Smooth muscle cell (in vitro differentiated cells): ENCODE measurements around the gene DKK3. TPM values are rescaled to one million over a fixed set of nuclear protein-coding genes. Genes with fewer than 3 reads are reported as not detected.

Experiments used
- DNase-seq: peaks from one replicate; lab custom pipeline; 2025; ENCODE audit not compliant: unreplicated experiment; lab: John Stamatoyannopoulos, UW
- H2AFZ ChIP-seq: fragments of 200-600 bp; sonication (generic); 2 replicates; pipeline ENCODE4 v1.6.0; 2016; ENCODE audit warnings: antibody characterized with exemption, low read depth, mild to moderate bottlenecking
- H3F3A ChIP-seq: fragments of 200-600 bp; sonication (generic); 2 replicates; pipeline ENCODE4 v1.6.0; 2017; ENCODE audit warnings: antibody characterized with exemption, low read depth
- H3K27ac ChIP-seq: fragments of 200-600 bp; sonication (generic); 2 replicates; pipeline ENCODE4 v1.5.1; 2016; ENCODE audit warnings: low read depth, mild to moderate bottlenecking
- H3K27me3 ChIP-seq: fragments of 200-600 bp; sonication (generic); 2 replicates; pipeline ENCODE4 v1.6.1; 2016; ENCODE audit warnings: low read depth, mild to moderate bottlenecking
- H3K36me3 ChIP-seq: fragments of 200-600 bp; sonication (generic); 2 replicates; pipeline ENCODE4 v1.5.1; 2016; ENCODE audit warnings: low read depth
- H3K4me1 ChIP-seq: fragments of 200-600 bp; sonication (generic); 2 replicates; pipeline ENCODE4 v1.5.1; 2016; ENCODE audit warnings: low read depth
- H3K4me2 ChIP-seq: fragments of 200-600 bp; sonication (generic); 2 replicates; pipeline ENCODE4 v1.6.0; 2016; ENCODE audit warnings: mild to moderate bottlenecking
- H3K4me3 ChIP-seq: fragments of 200-600 bp; sonication (generic); 2 replicates; pipeline ENCODE4 v1.5.1; 2016; ENCODE audit warnings: mild to moderate bottlenecking
- H3K79me2 ChIP-seq: fragments of 200-600 bp; sonication (generic); 2 replicates; pipeline ENCODE4 v1.6.0; 2016; ENCODE audit warnings: low read depth, mild to moderate bottlenecking
- H3K9ac ChIP-seq: fragments of 200-600 bp; sonication (generic); 2 replicates; pipeline ENCODE4 v1.6.0; 2016; ENCODE audit warnings: low read depth
- H3K9me3 ChIP-seq: fragments of 200-600 bp; sonication (generic); replicated peaks from 2 replicates; pipeline ENCODE4 v1.5.1; 2016; ENCODE audit warnings: low read depth
- H4K20me1 ChIP-seq: fragments of 200-600 bp; sonication (generic); 2 replicates; pipeline ENCODE4 v1.6.0; 2016; ENCODE audit warnings: low read depth
- CTCF ChIP-seq: fragments of 200-600 bp; sonication (generic); IDR thresholded peaks from 2 replicates; pipeline ENCODE4 v1.5.1; 2017; ENCODE audit warnings: borderline replicate concordance, mild to moderate bottlenecking, antibody characterized with exemption; ENCODE audit not compliant: insufficient read depth, poor library complexity, severe bottlenecking
- WGBS: methylation state at CpG from one replicate; pipeline ENCODE4 v1.1.7; 2016; ENCODE audit warnings: low lambda C conversion rate; 5-methylcytosine and 5-hydroxymethylcytosine counted together
- polyA plus RNA-seq: library from polyadenylated mRNA; unstranded; fragments of >200 nt; fragmentation: Nextera tagmentation; extraction: Ambion mirVana; gene quantifications from 2 replicates; pipeline ENCODE4 v1.2.1, GENCODE V29; 2016
- total RNA-seq: library from RNA; depleted of rRNA; stranded (reverse); fragments of >200 nt; gene quantifications from 2 replicates; pipeline ENCODE4 v1.2.3, GENCODE V29; 2014

The DKK3 gene
- total and polyA plus RNA-seq, 2 experiments from 2014 or later: 105 to 113 TPM

DNA sequence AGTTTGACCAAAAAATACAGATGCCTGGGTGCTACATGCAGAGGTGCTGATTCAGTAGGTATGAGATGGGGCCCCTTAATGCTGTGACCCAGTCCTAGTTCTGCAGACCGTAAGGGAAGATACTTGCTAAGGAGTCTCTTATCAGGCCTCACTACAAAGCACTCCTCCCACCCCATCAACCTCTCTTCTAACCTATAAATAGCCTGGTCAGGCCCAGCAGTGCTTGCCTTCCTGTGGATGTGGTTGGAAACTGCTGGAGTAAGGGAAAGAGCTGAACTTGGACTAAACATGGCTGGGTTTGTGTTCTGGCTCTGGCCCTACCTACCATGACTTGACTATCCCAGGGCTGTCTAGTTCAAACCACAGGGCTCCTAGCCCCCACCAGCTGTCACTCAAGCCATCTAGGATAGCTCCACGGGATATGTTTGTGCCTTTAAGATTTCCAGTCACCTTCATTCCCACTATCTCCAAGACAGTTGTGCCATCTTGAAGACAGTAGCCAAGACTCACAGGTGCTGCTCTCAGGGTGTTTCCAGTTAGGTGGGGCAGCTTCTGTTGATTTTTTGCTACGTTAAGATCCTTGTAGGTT lies 9.5 kb upstream of the DKK3 start:
- Histone ChIP-seq H3K27ac (no peak overlapping the region), H3K9ac (no peak overlapping the region), H3K4me2 (no peak overlapping the region), H3K9me3 (no peaks in the 10 kb centered on the region), H3K4me3 (no peak overlapping the region), H3K4me1 (peaks cover 7% of the 10 kb centered on the region), H2AFZ (no peak overlapping the region), H4K20me1 (no peaks in the 10 kb centered on the region), H3K36me3 (no peaks in the 10 kb centered on the region), H3K27me3 (no peaks in the 10 kb centered on the region), H3F3A (no peaks in the 10 kb centered on the region), H3K79me2 (no peaks in the 10 kb centered on the region)
- no peak for DNase-seq
- no peak for TF ChIP-seq CTCF
- 73% methylated on average over 3 of the region's 3 CpGs for WGBS

GRCh38 chr11:12017243-12017678 lies 8.8 kb upstream of the DKK3 start:
- WGBS: 88% methylated on average over 5 of the region's 5 CpGs

GRCh38 chr11:12016246-12016645 lies 7.8 kb upstream of the DKK3 start:
- Histone ChIP-seq H3K4me2 (no peak overlapping the region), H3K4me1 (peaks cover 7% of the 10 kb centered on the region), H3K36me3 (no peaks in the 10 kb centered on the region), H3K4me3 (no peak overlapping the region), H4K20me1 (no peaks in the 10 kb centered on the region), H3K27ac (no peak overlapping the region), H3K27me3 (no peaks in the 10 kb centered on the region), H3K79me2 (no peaks in the 10 kb centered on the region), H3K9ac (no peak overlapping the region), H3F3A (no peaks in the 10 kb centered on the region), H3K9me3 (no peaks in the 10 kb centered on the region), H2AFZ (no peak overlapping the region)
- no peak for TF ChIP-seq CTCF
- 90% methylated on average over 2 of the region's 2 CpGs for WGBS
- DNase-seq: no peak

More at GRCh38 chr11:12017243-12017678, 8.8 kb upstream of the DKK3 start:
- no peak for DNase-seq
- Histone ChIP-seq H3K4me3 (no peak overlapping the region), H3K27ac (no peak overlapping the region), H3K9ac (no peak overlapping the region), H4K20me1 (no peaks in the 10 kb centered on the region), H2AFZ (no peak overlapping the region), H3K36me3 (no peaks in the 10 kb centered on the region), H3K27me3 (no peaks in the 10 kb centered on the region), H3K79me2 (no peaks in the 10 kb centered on the region), H3F3A (no peaks in the 10 kb centered on the region), H3K4me1 (peaks cover 7% of the 10 kb centered on the region), H3K9me3 (no peaks in the 10 kb centered on the region), H3K4me2 (no peak overlapping the region)
- no peak for TF ChIP-seq CTCF

DNA sequence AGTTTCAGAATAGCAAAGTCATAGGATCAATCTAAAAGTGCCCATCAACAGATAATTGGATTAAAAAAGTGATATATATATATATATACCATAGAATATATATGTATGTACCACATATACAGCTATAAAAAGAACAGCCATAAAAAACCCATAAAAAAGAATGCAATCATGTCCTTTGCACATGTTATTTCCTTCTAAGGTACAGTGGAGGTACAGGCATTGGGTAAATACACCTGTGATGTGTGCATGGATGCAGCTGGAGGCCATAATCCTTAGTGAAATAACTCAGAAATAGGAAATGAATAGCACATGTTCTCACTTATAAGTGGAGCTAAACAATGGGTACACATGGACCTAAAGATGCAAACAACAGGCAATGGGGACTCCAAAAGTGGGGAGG lies 7.1 kb upstream of the DKK3 start:
- no peaks in the 10 kb centered on the region for H3K27me3 ChIP-seq
- no peak for TF ChIP-seq CTCF
- H4K20me1 ChIP-seq: no peaks in the 10 kb centered on the region
- no peaks in the 10 kb centered on the region for H3K36me3 ChIP-seq
- H3K4me3 ChIP-seq: no peak overlapping the region
- H2AFZ ChIP-seq: no peak overlapping the region
- H3K9ac ChIP-seq: no peak overlapping the region
- H3K4me1 ChIP-seq: peaks cover 7% of the 10 kb centered on the region
- H3K9me3 ChIP-seq: no peaks in the 10 kb centered on the region
- no peak overlapping the region for H3K27ac ChIP-seq
- no peaks in the 10 kb centered on the region for H3K79me2 ChIP-seq
- H3F3A ChIP-seq: peaks cover 5% of the 10 kb centered on the region
- no peak for DNase-seq
- H3K4me2 ChIP-seq: no peak overlapping the region
